DOHH2 (cell line): Measurements from ENCODE around the gene FYB1.

ENCODE experiments used
- CTCF ChIP-seq: fragments of 200-600 bp; sonication (generic); IDR thresholded peaks from one replicate; pipeline ENCODE4 v1.5.1; 2014; ENCODE audit warnings: antibody characterized with exemption, mild to moderate bottlenecking, low read depth, low read length; ENCODE audit not compliant: poor library complexity, severe bottlenecking
- EZH2phosphoT487 ChIP-seq: fragments of 200-600 bp; sonication (generic); IDR thresholded peaks from 2 replicates; pipeline ENCODE4 v1.6.1; 2017; ENCODE audit warnings: borderline replicate concordance, mild to moderate bottlenecking, antibody characterized with exemption, low read length, moderate library complexity, mixed read lengths

- TF ChIP-seq CTCF, result no peak
- TF ChIP-seq EZH2phosphoT487, result no peak
These were observed 24.8 kb downstream of the FYB1 start for GRCh38 chr5:39194466-39195136.
